ENCODE results near the gene PHF12.
A peak's percentile ranks its signal among the peaks of the same experiment; 100 is the strongest.
"Not testable (repeated sequence)": the region's sequence is repeated elsewhere in the genome, so short reads cannot be mapped to it uniquely, and the experiment has no call there.

Gene PHF12

DNA sequence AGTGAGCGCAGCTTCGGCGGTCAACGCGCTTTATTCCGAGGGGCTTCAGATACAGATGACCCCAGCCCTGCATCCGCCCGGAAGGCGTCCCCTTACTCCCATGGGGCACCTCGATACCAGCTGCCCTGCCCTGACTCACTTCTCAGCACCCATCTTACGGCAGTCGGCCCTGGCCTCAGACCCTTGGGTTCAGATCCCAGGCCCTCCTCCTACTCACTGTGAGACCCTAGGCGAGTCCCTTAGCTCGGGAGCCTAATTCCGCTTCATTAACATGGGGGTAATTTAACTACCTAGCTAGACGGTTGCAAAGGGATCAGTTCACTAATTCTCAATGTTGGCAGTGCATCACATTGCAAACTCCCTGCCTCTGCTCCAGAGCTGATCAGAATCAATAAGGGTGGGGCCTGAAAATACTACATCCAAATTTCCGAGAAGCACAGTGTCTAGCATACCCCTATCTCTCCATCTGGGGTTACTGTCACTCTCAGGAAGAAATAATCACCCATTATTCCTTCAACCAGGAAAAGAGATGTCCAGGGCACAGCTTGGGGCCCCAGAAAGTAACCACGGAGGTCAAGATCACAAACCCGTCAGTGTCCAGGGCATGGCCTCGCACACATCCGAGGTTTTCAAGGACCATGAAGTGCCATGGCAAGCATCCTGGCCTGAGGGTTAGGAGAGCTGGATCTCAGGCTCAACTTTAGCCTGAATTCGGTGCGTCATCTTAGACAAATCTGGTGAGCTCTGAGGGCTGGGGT is 53.4 kb downstream of the PHF12 start:
- no peak for TF ChIP-seq CTCF (IDR thresholded peaks at IDR 0.05; ENCODE audit: borderline replicate concordance, control extremely low read depth, extremely low read depth, insufficient read depth, missing control alignments)
- in situ Hi-C loops (cut with MboI; ENCODE audit: low sequenced_read_pairs, unreplicated experiment): no loop called here
- DNase-seq (ENCODE audit: low spot score): no peak

DNA sequence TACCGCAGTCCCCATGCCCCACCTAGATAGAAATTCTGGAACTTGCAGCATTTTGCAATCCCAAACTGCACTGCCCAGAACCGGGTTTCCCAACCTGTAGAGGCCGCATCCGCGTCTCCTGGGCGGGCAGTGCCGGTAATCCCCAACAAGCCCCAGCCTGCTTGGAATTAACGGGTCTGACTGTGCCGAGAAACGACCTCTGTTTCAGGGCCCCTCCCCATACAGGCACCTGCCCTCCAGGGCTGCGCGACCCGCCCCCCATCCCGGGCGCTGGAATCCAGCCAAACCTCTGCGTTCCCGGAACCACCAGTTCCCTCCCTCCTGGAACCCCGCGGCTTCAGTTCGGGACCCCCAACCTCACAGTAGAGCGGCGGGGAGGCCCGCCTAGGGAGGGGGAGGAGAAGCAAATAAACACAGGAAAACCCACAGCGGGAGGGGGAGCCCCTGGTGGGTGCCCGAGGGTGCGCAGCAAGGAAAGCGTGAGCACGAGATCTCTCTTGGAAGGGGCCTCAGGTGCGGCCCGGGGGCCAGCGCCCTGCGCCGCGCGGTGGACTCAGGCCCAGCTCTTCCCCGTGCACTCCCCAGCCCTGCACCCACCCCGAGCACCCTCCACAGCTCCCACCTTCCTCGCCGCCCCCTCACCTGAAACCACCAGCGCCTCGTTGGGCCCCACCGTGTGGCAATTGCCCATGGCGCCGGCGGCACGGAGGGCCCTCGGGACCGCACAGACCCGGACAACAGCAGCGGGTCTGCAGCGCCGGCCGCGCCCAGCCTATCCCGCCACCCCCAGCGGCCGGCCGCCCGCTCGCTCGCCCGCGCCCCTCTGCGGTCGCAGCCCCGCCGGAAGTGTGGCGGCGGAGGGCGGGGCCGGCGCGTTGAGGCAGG is 54.2 kb downstream of the PHF12 start, which contains the start of gene FLOT2:
TSS of gene FLOT2 (minus strand) at position 850 of the 885 bp plus-strand sequence. CDS start at position 691, 159 bp downstream.
- peak; percentile 8 for TF ChIP-seq CTCF (IDR thresholded peaks at IDR 0.05; ENCODE audit: borderline replicate concordance, control extremely low read depth, extremely low read depth, insufficient read depth, missing control alignments)
- DNase-seq (ENCODE audit: low spot score): peak; percentile 71
- in situ Hi-C loops (cut with MboI; ENCODE audit: low sequenced_read_pairs, unreplicated experiment): no loop called here

DNA sequence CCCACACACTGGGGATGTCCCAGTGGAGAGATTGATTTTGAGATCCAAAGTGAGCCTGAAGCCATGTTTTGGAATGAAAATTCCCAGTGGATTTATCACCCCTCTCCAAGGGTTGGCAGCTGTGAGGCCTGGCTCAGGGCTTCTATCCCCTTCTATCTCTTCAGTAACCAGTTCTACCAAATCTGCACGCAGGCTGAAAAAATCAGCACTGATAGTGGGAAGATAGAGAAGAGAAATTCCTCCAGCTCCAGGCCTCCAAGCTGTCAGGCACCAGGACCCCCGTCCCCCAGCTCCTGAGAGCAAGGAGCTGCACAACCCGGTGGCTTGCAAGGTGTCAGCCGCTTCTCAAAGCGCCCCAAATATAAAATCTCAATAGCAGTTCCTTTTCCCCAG is 54.8 kb downstream of the PHF12 start:
- TF ChIP-seq CTCF (IDR thresholded peaks at IDR 0.05; ENCODE audit: borderline replicate concordance, control extremely low read depth, extremely low read depth, insufficient read depth, missing control alignments): no peak
- in situ Hi-C loops (cut with MboI; ENCODE audit: low sequenced_read_pairs, unreplicated experiment): no loop called here

DNA sequence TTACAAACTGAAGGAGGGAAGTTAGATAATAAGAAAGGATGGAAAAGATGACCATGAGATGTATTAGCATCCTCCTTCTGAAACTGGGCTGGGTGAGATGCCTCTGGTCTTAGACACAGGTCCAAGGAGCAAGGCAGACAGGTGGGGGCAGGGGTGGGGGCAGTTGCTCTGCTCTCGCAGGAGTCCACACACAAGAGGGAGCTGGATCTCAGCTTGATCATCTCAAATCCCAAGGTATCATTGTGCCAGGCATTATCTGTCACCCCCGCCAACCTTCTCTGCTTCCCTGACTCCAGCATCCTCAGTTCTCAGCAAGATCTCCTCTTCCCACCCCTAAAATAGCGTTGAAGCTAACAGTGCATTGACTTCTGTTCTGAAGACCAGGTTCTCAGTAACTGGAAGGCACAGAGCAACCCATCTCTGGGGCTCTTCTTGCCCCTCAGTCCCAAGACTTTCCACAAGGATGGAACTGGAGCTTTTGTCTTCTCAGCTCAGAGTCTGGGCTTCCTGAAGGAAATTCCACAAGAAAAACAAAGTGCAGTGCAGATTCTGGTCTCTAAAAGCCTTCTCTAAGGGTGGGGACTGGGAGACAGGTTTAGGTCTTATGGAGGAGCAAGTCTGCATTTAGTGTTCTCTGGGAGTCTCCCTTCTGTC is 55.4 kb downstream of the PHF12 start:
- no peak for DNase-seq (ENCODE audit: low spot score)
- no peak for TF ChIP-seq CTCF (IDR thresholded peaks at IDR 0.05; ENCODE audit: borderline replicate concordance, control extremely low read depth, extremely low read depth, insufficient read depth, missing control alignments)
- in situ Hi-C loops (cut with MboI; ENCODE audit: low sequenced_read_pairs, unreplicated experiment): no loop called here

More for the DNA sequence above, 54.8 kb downstream of the PHF12 start:
- DNase-seq (ENCODE audit: low spot score): no peak

- DNase-seq (ENCODE audit: low spot score); in situ Hi-C loops (cut with MboI; ENCODE audit: low sequenced_read_pairs, unreplicated experiment): not testable (repeated sequence)
Measured at GRCh38 chr17:28893248-28894183, 57.8 kb downstream of the PHF12 start.

DNA sequence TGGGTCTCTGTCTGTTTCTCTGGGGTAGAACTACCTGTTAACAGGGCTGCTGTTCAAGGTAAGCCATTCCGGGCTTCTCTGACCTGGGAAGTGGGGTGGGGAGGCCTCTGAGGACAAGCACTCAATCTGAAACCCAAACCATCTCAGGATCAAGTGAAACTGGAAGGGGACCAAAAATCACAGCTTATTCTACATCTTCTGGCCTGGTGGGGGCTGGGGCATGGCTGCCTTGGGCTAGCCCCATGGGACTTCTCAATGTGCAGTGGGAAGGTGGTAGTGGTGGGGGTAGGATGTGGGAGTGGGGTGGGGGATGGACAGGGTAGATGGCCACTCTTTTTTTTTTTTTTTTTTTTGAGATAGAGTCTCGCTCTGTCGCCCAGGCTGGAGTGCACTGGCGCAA is 59.3 kb downstream of the PHF12 start:
- in situ Hi-C loops (cut with MboI; ENCODE audit: low sequenced_read_pairs, unreplicated experiment): no loop called here
- TF ChIP-seq CTCF (IDR thresholded peaks at IDR 0.05; ENCODE audit: borderline replicate concordance, control extremely low read depth, extremely low read depth, insufficient read depth, missing control alignments): no peak
- no peak for DNase-seq (ENCODE audit: low spot score)

Measured in GM13976 (cell line).